HepG2 (cell line): ENCODE results near the gene TLE7. TPM values are rescaled to one million over a fixed set of nuclear protein-coding genes. Genes with fewer than 3 reads are reported as not detected.

Source experiments
- AHR ChIP-seq: IDR thresholded peaks from 2 replicates; pipeline ENCODE4 v1.6.1; 2018; ENCODE audit warnings: missing genetic modification reagents, missing compliant biosample characterization
- GMEB1 ChIP-seq: sonication (generic); formaldehyde crosslinking; IDR thresholded peaks from 2 replicates; pipeline ENCODE4 v1.5.1; 2020; ENCODE audit warnings: missing genetic modification reagents, mild to moderate bottlenecking, borderline replicate concordance
- PAX8 ChIP-seq: sonication (generic); formaldehyde crosslinking; IDR thresholded peaks from 2 replicates; pipeline ENCODE4 v1.8.0; 2022; ENCODE audit warnings: mild to moderate bottlenecking, missing genetic modification reagents, borderline replicate concordance
- ZBTB40 ChIP-seq, 2 experiments: fragments of 450-650 bp in 1 of 2; sonication (generic) in 1 of 2; formaldehyde crosslinking in 1 of 2; IDR thresholded peaks; 2 replicates each; pipeline versions ENCODE4 v1.6.1 to v1.8.0; 2016 to 2022; ENCODE audit warnings: antibody characterized with exemption in 1 of 2, mild to moderate bottlenecking in 1 of 2, missing genetic modification reagents in 1 of 2
- ZHX2 ChIP-seq, 2 experiments: sonication (generic) in 1 of 2; formaldehyde crosslinking in 1 of 2; IDR thresholded peaks; 2 replicates each; pipeline versions ENCODE4 v1.6.1 to v1.9.0; 2014 to 2022; ENCODE audit warnings: antibody characterized with exemption in 1 of 2, borderline replicate concordance in 1 of 2, inconsistent platforms in 1 of 2, low read depth in 1 of 2, missing genetic modification reagents in 1 of 2
- ZNF180 ChIP-seq: sonication (generic); formaldehyde crosslinking; IDR thresholded peaks from 2 replicates; pipeline ENCODE4 v1.4.0; 2020; ENCODE audit warnings: low read depth, missing genetic modification reagents, borderline replicate concordance
- ZNF547 ChIP-seq: sonication (generic); formaldehyde crosslinking; IDR thresholded peaks from 2 replicates; pipeline ENCODE4 v1.5.1; 2020; ENCODE audit warnings: mild to moderate bottlenecking, missing genetic modification reagents
- polyA plus RNA-seq, 8 experiments: library from polyadenylated mRNA; depleted of rRNA in 3 of 8; stranded (reverse) in 7 of 8; unstranded in 1 of 8; fragments of >200 nt; fragmentation: Illumina TruSeq in 4 of 8; extraction: Trizol in 4 of 8; gene quantifications; 2 replicates each; pipeline versions ENCODE4 v1.2.1 to v1.2.3, GENCODE V29; 2011 to 2016; ENCODE audit warnings: low read depth in 4 of 8, missing spikeins in 1 of 8, mixed read lengths in 1 of 8; ENCODE audit not compliant: insufficient read depth in 1 of 8
- total RNA-seq, 5 experiments: library from RNA; depleted of rRNA; stranded (reverse); fragments of >200 nt; fragmentation: Illumina TruSeq; extraction: Trizol; gene quantifications; 2 replicates each; pipeline ENCODE4 v1.2.3, GENCODE V29; 2016; ENCODE audit warnings: low read depth in 1 of 5

TLE7 gene
- total and polyA plus RNA-seq, 2 of the 13 experiments (the other 11 are each of a cell fraction or from before 2014, with no cell fraction given), result not detected

- TF ChIP-seq AHR (CRISPR knock-in tag) (peak; percentile 41; the same call in 1 of the 2 replicates), GMEB1 (CRISPR knock-in tag) (no peak), ZBTB40 (IDR thresholded peaks at IDR 0.05) (no peak), ZBTB40 (CRISPR knock-in tag; IDR thresholded peaks at IDR 0.05) (peak; percentile 90), PAX8 (CRISPR knock-in tag) (peak; percentile 74; the same call in 1 of the 2 replicates), ZNF180 (peak; percentile 85; the same call in 1 of the 2 replicates), ZHX2 (IDR thresholded peaks at IDR 0.05; ENCODE audit: low read depth) (no peak), ZHX2 (CRISPR knock-in tag; IDR thresholded peaks at IDR 0.05; ENCODE audit: borderline replicate concordance) (peak; percentile 87; the same call in 1 of the 2 replicates), ZNF547 (peak; percentile 90)
Measured at GRCh38 chr16:71467810-71468209, 26.0 kb upstream of the TLE7 start (continued).
